Psoas muscle (tissue), 8 donors: ENCODE measurements around the gene VPS35L. TPM values are rescaled to one million over a fixed set of nuclear protein-coding genes. Genes with fewer than 3 reads are reported as not detected.
"Not testable (repeated sequence)": the region's sequence is repeated elsewhere in the genome, so short reads cannot be mapped to it uniquely, and the experiment has no call there.

Source experiments
- ATAC-seq, 4 donors: fragments of 200-7000 bp; cut with Tn5 transposase; one replicate each; pipeline ENCODE4 v1.9.1; 2020; ENCODE audit warnings: moderate library complexity in 3 of 4, mild to moderate bottlenecking in 2 of 4
- DNase-seq, 2 donors: peaks; one replicate each; pipeline ENCODE4 v3.0.0-alpha.2; 2020
- H3K27ac ChIP-seq: fragments of 200-600 bp; one replicate; pipeline ENCODE4 v1.8.0; 2022
- H3K27me3 ChIP-seq, 3 donors: fragments of 200-600 bp in 1 of 3; one replicate each; pipeline versions ENCODE4 v1.6.1 to v1.8.0; 2013 to 2022; ENCODE audit warnings: low read length in 2 of 3, mild to moderate bottlenecking in 2 of 3, moderate library complexity in 1 of 3; ENCODE audit not compliant: insufficient read depth in 3 of 3
- H3K36me3 ChIP-seq, 2 donors: fragments of 200-600 bp in 1 of 2; one replicate each; pipeline versions ENCODE4 v1.6.1 to v1.8.0; 2013 to 2022; ENCODE audit warnings: low read depth in 1 of 2, mild to moderate bottlenecking in 1 of 2, moderate library complexity in 1 of 2; ENCODE audit not compliant: insufficient read depth in 1 of 2
- H3K4me1 ChIP-seq: fragments of 200-600 bp; one replicate; pipeline ENCODE4 v1.8.0; 2022
- H3K4me3 ChIP-seq: fragments of 200-600 bp; one replicate; pipeline ENCODE4 v1.8.0; 2022; ENCODE audit warnings: mild to moderate bottlenecking
- H3K9me3 ChIP-seq: fragments of 200-600 bp; one replicate; pipeline ENCODE4 v1.8.0; 2022
- CTCF ChIP-seq: fragments of 200-600 bp; IDR thresholded peaks from one replicate; pipeline ENCODE4 v1.8.0; 2022; ENCODE audit warnings: antibody characterized with exemption
- WGBS, 3 donors: extraction: QIAGEN DNeasy Blood & Tissue Kit; methylation state at CpG; one replicate each; pipeline versions ENCODE4 v1.1.6 to v1.1.7; 2013; 5-methylcytosine and 5-hydroxymethylcytosine counted together
- intact Hi-C, 2 donors: fragments of 100-400 bp; cut with DNase I; formaldehyde crosslinking; loops; one replicate each; pipeline versions ENCODE4 v1.11.0 to v1.14.2; 2022
- polyA plus RNA-seq, 3 donors: library from polyadenylated mRNA; stranded (reverse); fragments of 200-250 nt; gene quantifications; one replicate each; pipeline ENCODE4 v1.2.3, GENCODE V29; 2013
- total RNA-seq, 4 donors: library from RNA; stranded (reverse); fragmentation: NEBNext Ultra II Directional in 2 of 4; extraction: Animal tissue kit (Norgen Biotek cat#: 25700) in 2 of 4; gene quantifications; one replicate each; pipeline versions ENCODE4 v1.2.1 to v1.2.4, GENCODE V29; 2021 to 2023
- donor health status: healthy with polysubstance abuse.
- donor health status: DM: no; HTN: no; CAD: no; lungs with moderate emphysema.
- donor health status: Bipolar disorder and iron deficiency.
- donor health status: healthy.
- donor health status: DM: yes; HTN: yes; CAD: no.
- donor health status: DM: no; HTN: no; CAD: no.
- donor health status: DM: no; HTN: no; CAD: no.
- donor health status: DM: yes; HTN: yes; CAD: no.

VPS35L gene
- total and polyA plus RNA-seq, 7 donors, result 12.6 to 34.6 (median 27.8) TPM

- H3K9me3 ChIP-seq, result no peaks in the 10 kb centered on the region
- intact Hi-C loops, result no loop called here
- peaks cover 14% of the 10 kb centered on the region for H3K4me1 ChIP-seq
- no peak overlapping the region for H3K27ac ChIP-seq
- peaks cover 2 to 49% of the 10 kb centered on the region in 2 donors for H3K36me3 ChIP-seq
- H3K27me3 ChIP-seq, result no peaks in the 10 kb centered on the region
- DNase-seq, result no peak
- ATAC-seq, result no peak
- no peak overlapping the region for H3K4me3 ChIP-seq
- WGBS, 3 donors, result 90 to 96% (median 94%) methylated on average over 5 of the region's 5 CpGs
- TF ChIP-seq CTCF, result no peak
These were observed 119.0 kb downstream of the VPS35L start for GRCh38 chr16:19674485-19674884.

- Histone ChIP-seq H3K4me1 (peaks cover 20% of the 10 kb centered on the region), H3K27ac (peak overlapping the region; percentile 23), H3K4me3 (no peak overlapping the region), H3K9me3 (no peaks in the 10 kb centered on the region), H3K36me3 (peaks cover 2 to 33% of the 10 kb centered on the region in 2 donors), H3K27me3 (no peaks in the 10 kb centered on the region)
- TF ChIP-seq CTCF, result no peak
- DNase-seq (peak in 1 of 2 donors; percentile 61), ATAC-seq (peak; percentile 36 to 78 (median 68))
- intact Hi-C loops, result no loop called here
- 39 to 77% (median 48%) methylated on average over 7 of the region's 7 CpGs for WGBS, 3 donors
These were observed 121.9 kb downstream of the VPS35L start for GRCh38 chr16:19677402-19677801.

GRCh38 chr16:19678804-19679203 lies 123.3 kb downstream of the VPS35L start:
- peak in 2 of 4 donors; percentile 12 to 52 for ATAC-seq

GRCh38 chr16:19679281-19679680 lies 123.8 kb downstream of the VPS35L start:
- H3K27me3 ChIP-seq, intact Hi-C loops, H3K4me3 ChIP-seq, DNase-seq, H3K27ac ChIP-seq, H3K9me3 ChIP-seq: not testable (repeated sequence)
- Histone ChIP-seq H3K36me3 (peaks cover 2 to 38% of the 10 kb centered on the region in 2 donors), H3K4me1 (peaks cover 20% of the 10 kb centered on the region)
- ATAC-seq, result peak in 1 of 4 donors; percentile 6
- WGBS, 3 donors, result 86 to 91% (median 88%) methylated on average over 6 of the region's 6 CpGs

More at GRCh38 chr16:19678804-19679203, 123.3 kb downstream of the VPS35L start:
- H3K4me3 ChIP-seq, result no peak overlapping the region
- peaks cover 20% of the 10 kb centered on the region for H3K4me1 ChIP-seq
- H3K9me3 ChIP-seq, result no peaks in the 10 kb centered on the region
- no peaks in the 10 kb centered on the region for H3K27me3 ChIP-seq
- DNase-seq, result no peak
- H3K36me3 ChIP-seq, result peaks cover 1 to 35% of the 10 kb centered on the region in 2 donors
- TF ChIP-seq CTCF, result no peak
- WGBS, 3 donors, result 38 to 57% (median 48%) methylated on average over 7 of the region's 7 CpGs
- intact Hi-C loops, result no loop called here
- H3K27ac ChIP-seq, result no peak overlapping the region

GRCh38 chr16:19680881-19681340 lies 125.4 kb downstream of the VPS35L start:
- TF ChIP-seq CTCF, result no peak
- Histone ChIP-seq H3K27me3 (no peaks in the 10 kb centered on the region), H3K4me3 (no peak overlapping the region), H3K27ac (no peak overlapping the region), H3K4me1 (peaks cover 20% of the 10 kb centered on the region), H3K36me3 (peaks cover 9 to 42% of the 10 kb centered on the region in 2 donors), H3K9me3 (no peaks in the 10 kb centered on the region)
- intact Hi-C loops, result no loop called here
- DNase-seq, result peak in 1 of 2 donors; percentile 59
- peak; percentile 36 to 48 (median 41) for ATAC-seq
- WGBS, 3 donors, result 47 to 60% (median 59%) methylated on average over 5 to 6 of the region's 6 CpGs
